ENCODE results near the gene FGFRL1.
"Not testable (repeated sequence)": the region's sequence is repeated elsewhere in the genome, so short reads cannot be mapped to it uniquely, and the experiment has no call there.

Gene FGFRL1

DNA sequence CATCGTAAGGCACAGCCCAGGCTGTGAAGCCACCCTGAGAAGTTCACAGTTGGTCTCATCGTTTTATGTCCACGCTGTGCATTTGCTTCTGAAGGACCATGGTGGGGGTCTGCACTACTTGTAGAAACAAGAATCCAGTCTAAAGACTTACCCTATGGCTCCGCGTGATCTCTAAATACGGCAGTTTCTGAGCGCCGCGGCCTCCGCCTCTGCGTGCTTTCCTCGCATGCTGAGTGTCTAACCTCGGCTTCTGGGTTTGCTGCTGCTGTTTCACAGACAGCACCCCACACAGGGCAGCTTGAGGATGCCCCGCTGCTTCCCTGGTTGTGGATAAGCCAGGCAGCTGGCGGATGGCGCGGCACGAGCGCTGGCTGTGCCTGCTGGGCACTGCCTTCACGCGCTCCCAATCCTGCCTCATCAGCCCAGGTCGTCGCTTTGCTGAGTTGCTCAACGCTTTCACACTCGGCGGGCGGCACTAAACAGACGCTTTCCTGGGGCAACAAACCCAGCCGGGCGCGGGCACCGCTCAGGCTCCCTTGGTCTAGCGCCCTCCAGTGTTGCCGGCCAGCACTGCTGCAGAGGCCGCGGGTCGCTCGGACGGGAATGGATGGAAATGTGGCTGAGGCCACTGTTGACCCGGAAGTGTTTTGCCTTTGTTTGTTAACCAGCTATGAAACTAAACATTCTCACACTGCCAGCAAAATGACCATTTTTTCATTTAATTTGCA, 39.2 kb downstream of the FGFRL1 start:
- peaks cover 7 to 40% of the 10 kb centered on the region in 2 donors for H3K27me3 ChIP-seq (ENCODE audit: control insufficient read depth in 1 of 2, insufficient read depth in 2 of 2, low read length in 2 of 2)
- no peak overlapping the region for H3K27ac ChIP-seq (ENCODE audit: low read depth, low read length)
- peaks cover 4% of the 10 kb centered on the region for H3K4me1 ChIP-seq (ENCODE audit: insufficient read depth, low read length)
- no peak overlapping the region for H3K9ac ChIP-seq (ENCODE audit: low read length)
- no peaks in the 10 kb centered on the region for H3K36me3 ChIP-seq (ENCODE audit: insufficient read depth, low read length)
- H3K9me3 ChIP-seq (ENCODE audit: low read length): no peaks in the 10 kb centered on the region
- no peak overlapping the region for H3K4me3 ChIP-seq (ENCODE audit: low read depth in 1 of 2, low read length in 2 of 2)

DNA sequence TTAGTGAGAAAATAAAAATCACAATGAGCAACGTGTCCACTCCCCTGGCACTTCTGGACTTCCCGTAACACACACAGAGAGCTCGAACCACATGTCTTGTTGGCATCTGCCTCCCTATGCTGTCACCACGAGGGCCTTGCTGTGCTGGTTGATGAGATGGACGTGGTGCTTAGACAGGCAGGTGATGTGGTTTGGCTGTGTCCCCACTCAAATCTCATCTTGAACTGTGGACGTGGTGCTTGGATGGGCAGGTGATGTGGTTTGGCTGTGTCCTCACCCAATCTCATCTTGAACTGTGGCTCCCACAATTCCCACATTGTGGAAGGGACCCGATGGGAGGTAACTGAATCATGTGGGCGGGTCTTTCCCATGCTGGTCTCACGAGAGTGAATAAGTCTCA, 40.0 kb downstream of the FGFRL1 start:
- Histone ChIP-seq H3K27me3 (ENCODE audit: control insufficient read depth in 1 of 2, insufficient read depth in 2 of 2, low read length in 2 of 2) (peaks cover 15 to 44% of the 10 kb centered on the region in 2 donors), H3K9ac (ENCODE audit: low read length) (no peak overlapping the region), H3K4me3 (ENCODE audit: low read depth in 1 of 2, low read length in 2 of 2) (no peak overlapping the region), H3K4me1 (ENCODE audit: insufficient read depth, low read length) (peaks cover 4% of the 10 kb centered on the region), H3K36me3 (ENCODE audit: insufficient read depth, low read length) (no peaks in the 10 kb centered on the region), H3K27ac (ENCODE audit: low read depth, low read length) (no peak overlapping the region), H3K9me3 (ENCODE audit: low read length) (no peaks in the 10 kb centered on the region)

DNA sequence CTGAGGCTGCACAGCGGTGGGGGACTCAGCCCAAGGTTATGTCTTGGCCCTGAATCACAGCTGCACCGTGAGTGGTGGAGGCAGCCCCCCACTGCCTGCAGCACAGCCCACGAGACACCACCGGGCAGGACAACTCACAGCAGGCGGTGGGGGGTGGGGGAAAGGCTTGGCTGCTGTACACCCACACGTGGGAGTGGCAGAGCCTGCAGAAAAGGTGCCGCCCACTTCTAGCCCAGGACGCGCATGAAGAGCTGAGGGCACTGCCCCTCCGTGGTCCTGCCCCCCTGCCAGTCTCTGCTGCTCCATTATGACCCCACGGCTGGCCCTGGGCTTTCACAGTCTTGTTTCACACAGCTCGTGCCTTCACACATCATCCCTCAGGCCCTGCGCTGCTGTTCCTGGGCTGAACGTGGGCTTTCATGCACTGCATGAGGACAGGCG, 40.8 kb downstream of the FGFRL1 start:
- no peak overlapping the region for H3K27ac ChIP-seq (ENCODE audit: low read depth, low read length)
- H3K4me1 ChIP-seq (ENCODE audit: insufficient read depth, low read length): peaks cover 4% of the 10 kb centered on the region
- H3K9me3 ChIP-seq (ENCODE audit: low read length): no peaks in the 10 kb centered on the region
- no peak overlapping the region for H3K9ac ChIP-seq (ENCODE audit: low read length)
- no peak overlapping the region for H3K4me3 ChIP-seq (ENCODE audit: low read depth in 1 of 2, low read length in 2 of 2)
- no peaks in the 10 kb centered on the region for H3K36me3 ChIP-seq (ENCODE audit: insufficient read depth, low read length)
- H3K27me3 ChIP-seq (ENCODE audit: control insufficient read depth in 1 of 2, insufficient read depth in 2 of 2, low read length in 2 of 2): peaks cover 18 to 47% of the 10 kb centered on the region in 2 donors

DNA sequence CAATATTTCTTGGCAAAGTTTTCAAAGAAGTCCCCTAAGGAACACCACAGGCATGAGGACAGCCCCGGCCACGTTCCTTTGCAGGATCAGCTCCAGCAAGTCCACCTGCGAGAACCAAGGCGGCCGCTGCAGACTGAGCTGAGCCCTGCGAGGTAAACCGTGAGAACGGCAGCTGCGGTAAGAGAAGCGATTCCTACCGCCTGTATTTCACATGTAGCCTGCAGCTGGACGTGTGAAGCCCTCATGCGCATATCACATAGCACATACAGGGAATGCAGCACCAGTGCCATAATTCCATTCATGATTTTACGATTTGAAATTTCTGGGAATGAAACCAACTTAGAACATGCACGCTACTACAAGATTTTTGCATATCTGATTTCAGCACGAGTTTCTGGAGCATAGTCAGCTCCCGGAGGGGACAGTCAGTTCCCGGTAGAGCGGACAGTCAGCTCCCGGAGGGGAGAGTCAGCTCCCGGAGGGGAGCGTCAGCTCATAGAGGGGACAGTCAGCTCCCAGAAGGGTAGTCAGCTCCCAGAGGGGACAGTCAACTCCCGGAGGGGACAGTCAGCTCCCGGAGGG, 41.7 kb downstream of the FGFRL1 start:
- Histone ChIP-seq H3K4me1 (ENCODE audit: insufficient read depth, low read length) (no peaks in the 10 kb centered on the region), H3K9ac (ENCODE audit: low read length) (no peak overlapping the region), H3K36me3 (ENCODE audit: insufficient read depth, low read length) (no peaks in the 10 kb centered on the region), H3K4me3 (ENCODE audit: low read depth in 1 of 2, low read length in 2 of 2) (no peak overlapping the region), H3K27ac (ENCODE audit: low read depth, low read length) (no peak overlapping the region), H3K9me3 (ENCODE audit: low read length) (no peaks in the 10 kb centered on the region), H3K27me3 (ENCODE audit: control insufficient read depth in 1 of 2, insufficient read depth in 2 of 2, low read length in 2 of 2) (peaks cover 18 to 55% of the 10 kb centered on the region in 2 donors)

DNA sequence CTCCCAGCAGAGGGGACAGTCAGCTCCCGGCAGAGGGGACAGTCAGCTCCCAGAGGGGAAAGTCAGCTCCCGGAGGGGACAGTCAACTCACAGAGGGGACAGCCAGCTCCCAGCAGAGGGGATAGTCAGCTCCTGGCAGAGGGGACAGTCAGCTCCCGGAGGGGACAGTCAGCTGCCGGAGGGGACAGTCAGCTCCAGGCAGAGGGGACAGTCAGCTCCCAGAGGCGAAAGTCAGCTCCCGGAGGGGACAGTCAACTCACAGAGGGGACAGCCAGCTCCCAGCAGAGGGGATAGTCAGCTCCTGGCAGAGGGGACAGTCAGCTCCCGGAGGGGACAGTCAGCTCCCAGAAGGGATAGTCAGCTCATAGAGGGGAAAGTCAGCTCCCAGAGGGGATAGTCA, 42.5 kb downstream of the FGFRL1 start:
- H3K9me3 ChIP-seq (ENCODE audit: low read length); H3K36me3 ChIP-seq (ENCODE audit: insufficient read depth, low read length); H3K4me3 ChIP-seq (ENCODE audit: low read depth in 1 of 2, low read length in 2 of 2); H3K27ac ChIP-seq (ENCODE audit: low read depth, low read length); H3K9ac ChIP-seq (ENCODE audit: low read length); H3K4me1 ChIP-seq (ENCODE audit: insufficient read depth, low read length): not testable (repeated sequence)
- peaks cover 18 to 62% of the 10 kb centered on the region in 2 donors for H3K27me3 ChIP-seq (ENCODE audit: control insufficient read depth in 1 of 2, insufficient read depth in 2 of 2, low read length in 2 of 2)

DNA sequence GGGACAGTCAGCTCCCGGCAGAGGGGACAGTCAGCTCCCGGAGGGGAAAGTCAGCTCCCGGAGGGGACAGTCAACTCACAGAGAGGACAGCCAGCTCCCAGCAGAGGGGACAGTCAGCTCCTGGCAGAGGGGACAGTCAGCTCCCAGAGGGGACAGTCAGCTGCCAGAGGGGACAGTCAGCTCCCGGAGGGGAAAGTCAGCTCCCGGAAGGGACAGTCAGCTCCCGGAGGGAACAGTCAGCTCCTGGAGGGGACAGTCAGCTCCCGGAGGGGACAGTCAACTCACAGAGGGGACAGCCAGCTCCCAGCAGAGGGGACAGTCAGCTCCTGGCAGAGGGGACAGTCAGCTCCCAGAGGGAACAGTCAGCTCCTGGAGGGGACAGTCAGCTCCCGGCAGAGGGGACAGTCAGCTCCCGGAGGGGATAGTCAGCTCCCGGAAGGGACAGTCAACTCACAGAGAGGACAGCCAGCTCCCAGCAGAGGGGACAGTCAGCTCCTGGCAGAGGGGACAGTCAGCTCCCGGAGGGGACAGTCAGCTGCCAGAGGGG, 43.3 kb downstream of the FGFRL1 start:
- not testable (repeated sequence) for H3K36me3 ChIP-seq (ENCODE audit: insufficient read depth, low read length); H3K9ac ChIP-seq (ENCODE audit: low read length); H3K9me3 ChIP-seq (ENCODE audit: low read length); H3K27ac ChIP-seq (ENCODE audit: low read depth, low read length); H3K4me3 ChIP-seq (ENCODE audit: low read depth in 1 of 2, low read length in 2 of 2); H3K4me1 ChIP-seq (ENCODE audit: insufficient read depth, low read length)
- peaks cover 18 to 68% of the 10 kb centered on the region in 2 donors for H3K27me3 ChIP-seq (ENCODE audit: control insufficient read depth in 1 of 2, insufficient read depth in 2 of 2, low read length in 2 of 2)

DNA sequence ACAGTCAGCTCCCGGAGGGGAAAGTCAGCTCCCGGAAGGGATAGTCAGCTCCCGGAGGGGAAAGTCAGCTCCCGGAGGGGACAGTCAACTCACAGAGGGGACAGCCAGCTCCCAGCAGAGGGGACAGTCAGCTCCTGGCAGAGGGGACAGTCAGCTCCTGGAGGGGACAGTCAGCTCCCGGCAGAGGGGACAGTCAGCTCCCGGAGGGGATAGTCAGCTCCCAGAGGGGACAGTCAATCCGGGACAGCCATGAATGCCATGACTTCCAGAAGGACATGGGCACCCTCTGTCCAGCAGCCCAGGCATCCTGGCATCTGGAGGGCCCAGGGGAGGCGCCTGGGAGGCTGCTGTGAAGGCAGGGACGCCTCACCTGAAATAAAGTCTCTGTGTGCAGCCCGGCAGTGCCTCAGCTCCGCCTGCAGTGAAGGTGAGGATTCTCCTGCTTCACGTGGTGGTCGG, 43.8 kb downstream of the FGFRL1 start:
- not testable (repeated sequence) for H3K27ac ChIP-seq (ENCODE audit: low read depth, low read length); H3K4me3 ChIP-seq (ENCODE audit: low read depth in 1 of 2, low read length in 2 of 2); H3K4me1 ChIP-seq (ENCODE audit: insufficient read depth, low read length); H3K9me3 ChIP-seq (ENCODE audit: low read length); H3K36me3 ChIP-seq (ENCODE audit: insufficient read depth, low read length); H3K9ac ChIP-seq (ENCODE audit: low read length)
- peaks cover 18 to 68% of the 10 kb centered on the region in 2 donors for H3K27me3 ChIP-seq (ENCODE audit: control insufficient read depth in 1 of 2, insufficient read depth in 2 of 2, low read length in 2 of 2)

DNA sequence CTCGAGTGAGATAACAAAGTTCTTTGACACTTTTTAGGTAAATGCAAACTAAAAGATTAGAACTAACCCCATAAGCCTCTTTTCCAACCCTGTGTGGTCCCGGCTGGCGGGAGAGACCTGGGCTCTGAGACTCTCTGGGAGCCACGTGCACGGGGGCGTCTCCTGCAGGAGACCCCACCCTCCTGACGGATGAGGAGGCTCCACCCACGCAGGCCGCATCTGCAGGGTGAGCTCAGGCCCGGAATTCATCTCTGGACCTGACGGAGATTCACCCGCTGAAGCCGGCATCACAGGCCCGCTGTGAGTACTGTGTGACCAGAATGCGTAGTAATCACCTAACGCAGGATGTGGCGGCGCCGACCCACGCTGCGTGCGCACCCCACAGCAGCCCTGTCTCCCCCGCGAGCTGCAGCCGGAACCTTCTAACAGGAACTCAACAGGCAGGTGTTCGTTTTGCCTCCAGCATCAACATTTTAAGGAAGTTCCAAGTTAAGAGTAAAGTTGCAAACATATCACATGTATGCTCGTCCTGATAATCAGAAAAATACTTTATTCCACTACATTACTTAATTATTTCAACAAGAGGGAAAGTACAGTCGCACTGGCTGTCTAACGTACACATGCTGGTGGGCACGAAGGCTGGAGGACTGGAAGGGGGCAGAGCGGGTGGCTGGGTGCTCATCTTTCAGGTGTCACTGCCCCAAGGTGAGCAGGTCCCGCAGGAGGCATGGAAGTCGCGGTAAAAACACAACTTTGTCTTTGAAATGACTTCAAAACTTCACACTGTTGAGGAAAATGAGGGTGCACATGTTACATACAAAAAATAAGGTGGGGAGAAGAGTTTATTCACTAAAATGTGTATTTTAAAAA, 44.5 kb downstream of the FGFRL1 start:
- H3K27me3 ChIP-seq (ENCODE audit: control insufficient read depth in 1 of 2, insufficient read depth in 2 of 2, low read length in 2 of 2): peaks cover 18 to 66% of the 10 kb centered on the region in 2 donors
- no peak overlapping the region for H3K27ac ChIP-seq (ENCODE audit: low read depth, low read length)
- no peak overlapping the region for H3K4me3 ChIP-seq (ENCODE audit: low read depth in 1 of 2, low read length in 2 of 2)
- no peaks in the 10 kb centered on the region for H3K36me3 ChIP-seq (ENCODE audit: insufficient read depth, low read length)
- no peak overlapping the region for H3K9ac ChIP-seq (ENCODE audit: low read length)
- H3K9me3 ChIP-seq (ENCODE audit: low read length): no peaks in the 10 kb centered on the region
- H3K4me1 ChIP-seq (ENCODE audit: insufficient read depth, low read length): no peaks in the 10 kb centered on the region

DNA sequence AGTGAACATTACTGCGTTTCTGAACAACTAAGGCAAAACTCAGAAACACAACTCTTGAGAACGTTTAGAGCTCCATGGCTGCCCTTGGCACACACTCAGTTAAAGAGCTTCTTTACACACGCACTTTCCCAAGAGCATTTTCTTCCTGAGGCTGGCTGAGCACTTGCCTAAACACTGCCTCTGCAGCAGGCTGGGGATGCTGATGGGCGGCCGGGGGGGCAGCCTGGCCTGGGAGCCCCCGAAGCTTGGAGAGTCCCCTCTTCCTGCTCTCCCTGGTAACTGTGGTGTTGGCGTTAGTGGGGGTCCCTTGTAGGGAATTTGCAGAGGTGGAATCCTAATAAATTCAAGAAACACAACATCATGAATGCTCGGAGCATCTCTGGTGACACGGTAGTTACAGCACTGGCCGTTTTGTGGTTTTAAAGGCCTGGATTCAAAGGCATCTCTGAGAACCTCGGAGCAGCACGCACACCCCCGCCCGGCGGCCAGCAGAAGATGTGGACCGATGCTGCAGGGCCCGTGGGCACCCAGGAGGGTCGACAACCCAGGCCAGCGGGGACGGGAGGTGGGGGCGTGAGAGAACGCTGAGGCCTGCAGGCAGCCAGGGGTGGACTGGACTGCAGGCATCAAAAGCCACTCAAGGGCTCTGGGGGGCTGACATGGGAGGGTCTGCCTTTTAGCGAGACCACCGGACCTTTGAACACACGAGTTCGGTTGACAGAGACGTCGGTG, 45.4 kb downstream of the FGFRL1 start:
- H3K9ac ChIP-seq (ENCODE audit: low read length): no peak overlapping the region
- no peaks in the 10 kb centered on the region for H3K4me1 ChIP-seq (ENCODE audit: insufficient read depth, low read length)
- H3K9me3 ChIP-seq (ENCODE audit: low read length): no peaks in the 10 kb centered on the region
- H3K27me3 ChIP-seq (ENCODE audit: control insufficient read depth in 1 of 2, insufficient read depth in 2 of 2, low read length in 2 of 2): peaks cover 18 to 66% of the 10 kb centered on the region in 2 donors
- H3K27ac ChIP-seq (ENCODE audit: low read depth, low read length): no peak overlapping the region
- H3K4me3 ChIP-seq (ENCODE audit: low read depth in 1 of 2, low read length in 2 of 2): no peak overlapping the region
- H3K36me3 ChIP-seq (ENCODE audit: insufficient read depth, low read length): no peaks in the 10 kb centered on the region

DNA sequence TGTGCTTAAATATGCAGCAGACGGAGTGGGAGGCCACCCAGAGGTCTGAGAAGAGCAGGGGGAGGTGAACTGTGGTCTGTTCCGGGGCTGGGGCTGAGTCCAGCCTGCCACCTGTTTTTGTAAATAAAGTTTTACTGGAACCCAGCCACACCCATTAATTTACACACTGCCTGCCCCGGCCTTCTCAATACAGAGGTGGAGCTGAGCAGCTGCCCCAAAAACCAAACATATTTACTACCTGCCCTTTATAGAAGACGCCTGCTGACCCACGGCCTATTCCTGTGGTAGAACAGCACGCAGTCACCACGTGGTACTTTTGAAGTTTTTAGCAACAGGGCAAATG, 45.9 kb downstream of the FGFRL1 start:
- no peaks in the 10 kb centered on the region for H3K9me3 ChIP-seq (ENCODE audit: low read length)
- H3K36me3 ChIP-seq (ENCODE audit: insufficient read depth, low read length): no peaks in the 10 kb centered on the region
- no peak overlapping the region for H3K9ac ChIP-seq (ENCODE audit: low read length)
- no peak overlapping the region for H3K27ac ChIP-seq (ENCODE audit: low read depth, low read length)
- H3K4me1 ChIP-seq (ENCODE audit: insufficient read depth, low read length): no peaks in the 10 kb centered on the region
- H3K27me3 ChIP-seq (ENCODE audit: control insufficient read depth in 1 of 2, insufficient read depth in 2 of 2, low read length in 2 of 2): peaks cover 18 to 61% of the 10 kb centered on the region in 2 donors
- no peak overlapping the region for H3K4me3 ChIP-seq (ENCODE audit: low read depth in 1 of 2, low read length in 2 of 2)

Measured in muscle layer of colon (tissue), 2 donors.